Stomach (tissue), 9 donors: ENCODE results near the gene KIF17. TPM values are rescaled to one million over a fixed set of nuclear protein-coding genes. Genes with fewer than 3 reads are reported as not detected.
"Not testable (repeated sequence)": the region's sequence is repeated elsewhere in the genome, so short reads cannot be mapped to it uniquely, and the experiment has no call there.

Experiments
- DNase-seq, 2 donors: peaks; one replicate each; pipeline versions ENCODE4 v3.0.0 to v3.0.0-alpha.2; 2013 to 2019
- H3K27ac ChIP-seq, 5 donors: fragments of 200-600 bp in 4 of 5; sonication (generic) in 4 of 5; one replicate each; pipeline ENCODE4 v1.5.1; 2013 to 2019; ENCODE audit warnings: mild to moderate bottlenecking in 1 of 5, moderate library complexity in 1 of 5
- H3K27me3 ChIP-seq, 3 donors: fragments of 200-600 bp; sonication (generic); one replicate each; pipeline ENCODE4 v1.5.1; 2017 to 2019; ENCODE audit warnings: mixed run types in 1 of 3
- H3K36me3 ChIP-seq, 4 donors: fragments of 200-600 bp; sonication (generic); 1 replicate in 3 of 4; 2 replicates in 1 of 4; pipeline ENCODE4 v1.5.1; 2016 to 2019
- H3K4me1 ChIP-seq, 4 donors: fragments of 200-600 bp; sonication (generic); one replicate each; pipeline ENCODE4 v1.5.1; 2016 to 2019
- H3K4me3 ChIP-seq, 4 donors: fragments of 200-600 bp; sonication (generic) in 3 of 4; one replicate each; pipeline ENCODE4 v1.5.1; 2016 to 2019; ENCODE audit warnings: mild to moderate bottlenecking in 1 of 4
- H3K9me3 ChIP-seq, 4 donors: fragments of 200-600 bp; sonication (generic); one replicate each; pipeline ENCODE4 v1.5.1; 2016 to 2019
- EP300 ChIP-seq: sonication (generic); formaldehyde crosslinking; IDR thresholded peaks from one replicate; pipeline ENCODE4 v1.6.1; 2017; ENCODE audit warnings: antibody characterized with exemption
- POLR2A ChIP-seq, 4 donors: fragments of 450-650 bp; IDR thresholded peaks; one replicate each; pipeline ENCODE4 v1.6.1; 2016; ENCODE audit warnings: antibody characterized with exemption in 4 of 4, control low read depth in 2 of 4, mild to moderate bottlenecking in 1 of 4, moderate library complexity in 1 of 4
- POLR2AphosphoS5 ChIP-seq, 3 donors: sonication (generic); formaldehyde crosslinking; IDR thresholded peaks; one replicate each; pipeline ENCODE4 v1.6.1; 2016; ENCODE audit warnings: antibody characterized with exemption in 3 of 3
- WGBS, 5 donors: extraction: QIAGEN DNeasy Blood & Tissue Kit in 3 of 5; methylation state at CpG; one replicate each; pipeline versions ENCODE4 v1.1.5 to v1.1.7; 2013 to 2018; 5-methylcytosine and 5-hydroxymethylcytosine counted together
- intact Hi-C: fragments of 100-400 bp; cut with DNase I; formaldehyde crosslinking; loops from one replicate; pipeline ENCODE4 v1.15.1; 2023; ENCODE audit warnings: low total_unique reads
- polyA plus RNA-seq, 3 donors: library from polyadenylated mRNA; stranded (reverse); fragments of 200-250 nt; gene quantifications; one replicate each; pipeline ENCODE4 v1.2.3, GENCODE V29; 2013
- total RNA-seq, 5 donors: library from RNA; depleted of rRNA; stranded (reverse); fragments of >200 nt; gene quantifications; one replicate each; pipeline versions ENCODE4 v1.1.0 to v1.2.3, GENCODE V29; 2014 to 2016
- TF ChIP-seq, protein P1 (sequence below), 7 experiments: fragments of 450-650 bp in 4 of 7; fragments of 200-600 bp in 3 of 7; sonication (generic) in 3 of 7; IDR thresholded peaks; one replicate each; pipeline ENCODE4 v1.5.1; 2016 to 2019; ENCODE audit warnings: antibody characterized with exemption in 7 of 7, control low read depth in 2 of 7, mild to moderate bottlenecking in 1 of 7
- donor health status: healthy with polysubstance abuse.
- donor health status: Bipolar disorder and iron deficiency.
- donor health status: healthy.

The KIF17 gene
- total and polyA plus RNA-seq, 8 donors = 0.56 to 1.5 (median 1.3) TPM; not detected in 3

DNA sequence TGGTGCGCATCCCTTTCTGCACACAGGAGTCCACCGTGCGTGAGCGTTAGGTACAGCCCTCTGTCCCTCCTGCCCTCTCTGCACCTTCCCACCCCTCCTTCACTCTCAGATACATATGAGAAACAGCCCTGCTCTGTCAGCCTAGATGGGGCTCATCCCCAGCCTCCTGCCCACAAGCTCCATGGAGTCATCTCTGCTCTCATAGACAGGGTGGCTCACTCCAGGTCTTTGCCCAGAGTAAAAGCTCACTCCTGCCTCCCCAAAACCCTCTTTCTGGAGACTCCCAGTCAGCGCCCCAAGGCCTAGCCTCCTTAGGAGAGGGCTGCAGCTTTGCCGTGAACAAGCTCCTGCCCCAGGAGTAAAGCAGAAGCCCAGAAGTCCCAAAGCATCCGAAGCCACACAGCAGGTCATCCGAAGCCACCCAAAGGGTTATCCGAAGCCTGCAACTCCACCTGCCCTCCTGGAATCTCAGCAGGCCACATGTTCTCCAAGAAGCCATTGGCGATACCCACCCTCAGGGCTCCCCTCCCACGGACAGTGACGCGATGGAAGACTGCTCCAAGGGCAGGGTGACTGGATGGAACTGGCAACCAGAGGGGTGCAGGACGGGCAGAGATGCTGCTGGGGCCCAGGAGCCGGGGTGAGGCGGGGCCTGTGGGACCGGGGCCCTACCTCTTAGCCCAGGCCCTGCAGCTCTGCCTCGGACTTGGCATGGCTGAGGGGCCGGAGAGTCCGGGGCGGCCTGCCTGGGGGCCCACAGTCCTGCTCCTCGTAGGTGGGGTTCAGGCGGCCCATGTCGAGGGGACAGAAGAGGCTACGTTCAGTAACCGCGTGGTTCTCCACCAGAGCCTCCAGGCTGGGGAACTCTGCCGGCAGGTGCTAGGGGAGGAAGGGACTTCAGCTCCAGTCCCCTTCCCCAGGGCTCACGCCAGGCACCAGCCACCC is 3.6 kb upstream of the KIF17 start:
- DNase-seq = no peak

DNA sequence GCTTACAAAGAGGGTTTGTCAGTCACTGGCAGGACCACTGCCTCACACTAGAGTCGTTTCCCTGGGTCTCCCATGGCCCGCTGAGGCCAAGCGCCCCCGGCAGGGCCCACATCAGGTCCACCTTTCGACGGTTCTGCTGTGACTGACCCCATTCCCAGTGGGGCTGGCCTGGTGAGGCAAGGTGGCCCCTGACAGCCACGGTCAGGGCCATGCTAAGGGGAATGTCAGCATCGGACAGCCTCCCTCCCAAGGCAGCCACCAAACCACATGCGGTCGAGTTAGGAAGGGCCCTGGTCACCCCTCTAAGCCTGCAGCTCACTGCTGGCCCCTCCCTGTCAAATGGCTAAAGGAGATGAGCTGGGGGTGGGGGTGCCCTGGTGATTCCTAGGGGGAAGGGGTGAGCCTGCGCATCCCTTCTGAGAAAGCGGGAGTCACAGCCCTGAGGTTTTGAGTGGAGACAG is 2.9 kb upstream of the KIF17 start:
- 79 to 88% (median 87%) methylated on average over 8 to 12 of the region's 12 CpGs for WGBS, 5 donors
- Histone ChIP-seq H3K27me3 (peaks cover 0 to 29% (median 22%) of the 10 kb centered on the region in 3 donors), H3K27ac (no peak overlapping the region)

More for the DNA sequence above, 3.6 kb upstream of the KIF17 start:
- H3K4me1 ChIP-seq = peaks cover 8 to 12% (median 11%) of the 10 kb centered on the region in 4 donors
- no peaks in the 10 kb centered on the region for H3K36me3 ChIP-seq
- H3K27me3 ChIP-seq = peaks cover 0 to 22% (median 14%) of the 10 kb centered on the region in 3 donors
- intact Hi-C loops = no loop called here
- TF ChIP-seq POLR2AphosphoS5 (IDR thresholded peaks at IDR 0.05) (no peak), EP300 (no peak), POLR2A (IDR thresholded peaks at IDR 0.05) (no peak)
- TF ChIP-seq, protein P1, sequence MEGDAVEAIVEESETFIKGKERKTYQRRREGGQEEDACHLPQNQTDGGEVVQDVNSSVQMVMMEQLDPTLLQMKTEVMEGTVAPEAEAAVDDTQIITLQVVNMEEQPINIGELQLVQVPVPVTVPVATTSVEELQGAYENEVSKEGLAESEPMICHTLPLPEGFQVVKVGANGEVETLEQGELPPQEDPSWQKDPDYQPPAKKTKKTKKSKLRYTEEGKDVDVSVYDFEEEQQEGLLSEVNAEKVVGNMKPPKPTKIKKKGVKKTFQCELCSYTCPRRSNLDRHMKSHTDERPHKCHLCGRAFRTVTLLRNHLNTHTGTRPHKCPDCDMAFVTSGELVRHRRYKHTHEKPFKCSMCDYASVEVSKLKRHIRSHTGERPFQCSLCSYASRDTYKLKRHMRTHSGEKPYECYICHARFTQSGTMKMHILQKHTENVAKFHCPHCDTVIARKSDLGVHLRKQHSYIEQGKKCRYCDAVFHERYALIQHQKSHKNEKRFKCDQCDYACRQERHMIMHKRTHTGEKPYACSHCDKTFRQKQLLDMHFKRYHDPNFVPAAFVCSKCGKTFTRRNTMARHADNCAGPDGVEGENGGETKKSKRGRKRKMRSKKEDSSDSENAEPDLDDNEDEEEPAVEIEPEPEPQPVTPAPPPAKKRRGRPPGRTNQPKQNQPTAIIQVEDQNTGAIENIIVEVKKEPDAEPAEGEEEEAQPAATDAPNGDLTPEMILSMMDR (IDR thresholded peaks at IDR 0.05) = no peak
- H3K27ac ChIP-seq = no peak overlapping the region
- WGBS, 5 donors = 90 to 91% (median 90%) methylated on average over 14 to 29 of the region's 29 CpGs
- H3K9me3 ChIP-seq = no peaks in the 10 kb centered on the region
- H3K4me3 ChIP-seq = no peak overlapping the region

DNA sequence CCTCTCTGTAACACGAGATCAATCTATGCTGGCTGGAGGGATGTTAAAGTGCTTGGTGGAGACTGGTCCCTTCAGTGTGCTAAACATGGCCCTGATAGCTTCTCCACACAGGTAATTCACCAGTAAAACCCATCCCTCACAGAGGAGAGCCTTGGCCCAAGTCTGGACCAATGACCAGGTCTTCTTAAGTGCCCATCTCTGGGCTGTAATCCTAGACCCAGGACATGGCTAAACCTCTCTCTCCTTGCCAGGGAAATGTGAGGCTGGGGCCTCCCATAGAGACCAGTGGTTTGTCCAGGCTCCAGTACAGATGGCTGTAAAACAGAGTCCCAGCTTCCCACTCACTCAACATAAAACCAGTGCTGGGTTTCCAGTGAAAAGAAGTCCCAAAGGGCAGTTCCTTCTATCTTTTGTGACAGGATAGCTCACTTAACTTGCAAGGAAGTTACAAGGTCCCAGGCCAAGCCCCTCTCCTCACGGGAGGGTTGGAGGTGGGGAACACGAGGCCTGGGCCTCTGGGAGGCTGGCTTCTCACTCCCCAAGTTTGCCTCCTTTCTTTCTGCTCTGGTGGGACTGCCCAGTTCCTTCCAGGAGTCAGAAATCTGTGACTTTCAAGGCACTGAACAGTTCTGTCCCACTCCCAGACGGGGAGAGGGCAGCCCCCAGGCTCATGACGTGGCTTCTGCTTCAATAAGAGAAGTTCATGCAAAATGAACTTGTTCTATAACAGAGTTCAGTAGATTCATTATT is 2.2 kb upstream of the KIF17 start:
- no peaks in the 10 kb centered on the region for H3K9me3 ChIP-seq
- peaks cover 8 to 12% (median 11%) of the 10 kb centered on the region in 4 donors for H3K4me1 ChIP-seq
- intact Hi-C loops = no loop called here
- 67 to 82% (median 72%) methylated on average over 5 of the region's 5 CpGs for WGBS, 5 donors
- H3K36me3 ChIP-seq = no peaks in the 10 kb centered on the region
- no peak for DNase-seq
- no peak overlapping the region for H3K4me3 ChIP-seq
- TF ChIP-seq POLR2AphosphoS5 (IDR thresholded peaks at IDR 0.05) = no peak
- no peak for TF ChIP-seq EP300
- TF ChIP-seq POLR2A (IDR thresholded peaks at IDR 0.05) = no peak
- TF ChIP-seq, protein P1 (IDR thresholded peaks at IDR 0.05) = no peak
- peaks cover 0 to 36% (median 25%) of the 10 kb centered on the region in 3 donors for H3K27me3 ChIP-seq
- no peak overlapping the region for H3K27ac ChIP-seq

More for the DNA sequence above, 2.9 kb upstream of the KIF17 start:
- TF ChIP-seq POLR2AphosphoS5 (IDR thresholded peaks at IDR 0.05) (no peak), EP300 (no peak)
- TF ChIP-seq, protein P1 (IDR thresholded peaks at IDR 0.05) = no peak
- Histone ChIP-seq H3K4me3 (no peak overlapping the region), H3K9me3 (no peaks in the 10 kb centered on the region), H3K36me3 (no peaks in the 10 kb centered on the region), H3K4me1 (peaks cover 8 to 12% (median 11%) of the 10 kb centered on the region in 4 donors)
- DNase-seq = no peak
- intact Hi-C loops = no loop called here

DNA sequence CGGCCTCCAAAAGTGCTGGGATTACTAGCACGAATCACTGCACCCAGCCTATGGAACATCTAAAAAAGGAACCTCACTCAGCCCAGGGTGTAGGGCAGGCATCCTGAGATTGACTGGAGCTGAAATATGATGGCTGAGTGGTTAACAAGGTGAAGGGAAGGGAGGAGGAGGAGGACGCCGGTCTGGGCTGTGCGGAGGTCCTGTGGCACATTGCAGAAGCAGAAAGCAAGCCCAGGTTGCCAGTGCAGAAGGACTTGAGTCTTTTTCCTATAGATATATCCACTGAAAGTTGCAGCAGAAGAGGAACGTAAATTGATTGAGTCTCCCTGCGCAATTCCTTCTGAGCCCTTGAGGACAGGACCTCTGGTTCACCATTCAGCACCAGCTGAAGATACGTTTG is 1.5 kb upstream of the KIF17 start:
- Histone ChIP-seq H3K4me3 (no peak overlapping the region), H3K27me3 (peaks cover 0 to 36% (median 25%) of the 10 kb centered on the region in 3 donors), H3K9me3 (no peaks in the 10 kb centered on the region), H3K36me3 (no peaks in the 10 kb centered on the region), H3K27ac (no peak overlapping the region), H3K4me1 (peaks cover 8 to 12% (median 11%) of the 10 kb centered on the region in 4 donors)
- intact Hi-C loops = no loop called here
- no peak for DNase-seq
- TF ChIP-seq, protein P1 (IDR thresholded peaks at IDR 0.05) = no peak
- TF ChIP-seq POLR2A (IDR thresholded peaks at IDR 0.05) (no peak), EP300 (no peak), POLR2AphosphoS5 (IDR thresholded peaks at IDR 0.05) (no peak)
- WGBS, 5 donors = 80 to 90% (median 88%) methylated on average over 8 of the region's 8 CpGs

DNA sequence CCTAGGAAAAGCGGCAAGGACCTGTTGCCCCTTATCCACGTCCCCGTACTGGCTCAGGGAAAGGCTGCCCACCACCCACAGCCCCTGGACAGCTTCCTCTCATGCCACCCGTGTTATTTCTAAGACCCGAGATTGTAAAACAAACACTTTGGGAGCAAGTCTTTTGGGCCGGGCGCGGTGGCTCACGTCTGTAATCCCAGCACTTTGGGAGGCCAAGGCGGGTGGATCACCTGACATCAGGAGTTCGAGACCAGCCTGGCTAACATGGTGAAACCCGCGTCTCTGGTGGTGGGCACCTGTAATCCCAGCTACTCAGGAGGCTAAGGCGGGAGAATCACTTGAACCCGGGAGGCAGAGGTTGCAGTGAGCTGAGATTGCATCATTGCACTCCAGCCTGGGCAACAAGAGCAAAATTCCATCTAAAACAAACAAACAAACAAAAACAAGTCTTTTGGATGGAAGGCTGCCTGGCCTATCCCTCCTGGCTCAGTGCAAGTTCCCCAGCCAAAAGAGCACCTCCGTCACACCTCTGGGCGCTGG is 606 bp upstream of the KIF17 start:
- Histone ChIP-seq H3K4me3 (peak overlapping the region; percentile 47 to 59 (median 53)), H3K27me3 (peaks cover 0 to 37% (median 25%) of the 10 kb centered on the region in 3 donors), H3K4me1 (peaks cover 8 to 12% (median 11%) of the 10 kb centered on the region in 4 donors)
- WGBS, 5 donors = 51 to 60% (median 54%) methylated on average over 17 of the region's 17 CpGs
- intact Hi-C loops, H3K36me3 ChIP-seq, DNase-seq, H3K9me3 ChIP-seq, H3K27ac ChIP-seq: not testable (repeated sequence)
